HG03039 (cell line): ENCODE measurements around the gene NFU1.
"Not testable (repeated sequence)": the region's sequence is repeated elsewhere in the genome, so short reads cannot be mapped to it uniquely, and the experiment has no call there.

ENCODE experiments used
- ATAC-seq: cut with Tn5 transposase; IDR thresholded peaks from one replicate; pipeline ENCODE4 v1.9.1; 2021; ENCODE audit warnings: mild to moderate bottlenecking, moderate library complexity; ENCODE audit not compliant: unreplicated experiment

Gene NFU1

GRCh38 chr2:69389271-69389670, 48.0 kb downstream of the NFU1 start:
- no peak for ATAC-seq

GRCh38 chr2:69387770-69388481, 49.3 kb downstream of the NFU1 start:
- ATAC-seq = no peak

- ATAC-seq = peak; percentile 86
These were observed 50.2 kb downstream of the NFU1 start, which contains the start of gene GFPT1 for GRCh38 chr2:69386789-69387734. Gene GFPT1 (minus strand): TSS chr2:69387227. CDS start chr2:69387071, 156 bp downstream.

GRCh38 chr2:69386360-69386759, 50.9 kb downstream of the NFU1 start:
- no peak for ATAC-seq

GRCh38 chr2:69385443-69386151, 51.6 kb downstream of the NFU1 start:
- ATAC-seq = no peak

GRCh38 chr2:69384618-69385081, 52.6 kb downstream of the NFU1 start:
- no peak for ATAC-seq

- no peak for ATAC-seq
These were observed 53.9 kb downstream of the NFU1 start for GRCh38 chr2:69383176-69383812.

- ATAC-seq = no peak
These were observed 54.7 kb downstream of the NFU1 start for GRCh38 chr2:69382547-69382946.

- ATAC-seq = no peak
These were observed 55.9 kb downstream of the NFU1 start for GRCh38 chr2:69381337-69381737.

- no peak for ATAC-seq
These were observed 56.9 kb downstream of the NFU1 start for GRCh38 chr2:69380072-69380917.

- ATAC-seq = no peak
These were observed 60.8 kb downstream of the NFU1 start for GRCh38 chr2:69376403-69376802.

- no peak for ATAC-seq
These were observed 61.5 kb downstream of the NFU1 start for GRCh38 chr2:69375494-69376353.

- no peak for ATAC-seq
These were observed 64.5 kb downstream of the NFU1 start for GRCh38 chr2:69372767-69373166.

GRCh38 chr2:69369802-69370201, 67.4 kb downstream of the NFU1 start:
- no peak for ATAC-seq

- no peak for ATAC-seq
These were observed 68.6 kb downstream of the NFU1 start for GRCh38 chr2:69368588-69368987.

- no peak for ATAC-seq
These were observed 77.9 kb downstream of the NFU1 start for GRCh38 chr2:69359371-69359770.

GRCh38 chr2:69358914-69359313, 78.3 kb downstream of the NFU1 start:
- ATAC-seq = no peak

GRCh38 chr2:69356471-69356870, 80.8 kb downstream of the NFU1 start:
- no peak for ATAC-seq

GRCh38 chr2:69354976-69355375, 82.3 kb downstream of the NFU1 start:
- not testable (repeated sequence) for ATAC-seq
